Measurements from ENCODE around the gene LRRC8D.
"Not testable (repeated sequence)": the region's sequence is repeated elsewhere in the genome, so short reads cannot be mapped to it uniquely, and the experiment has no call there.

Gene LRRC8D
- 57.1 to 133 (median 82.1) reads per million in 4 experiments for total RNA-seq

- DNase-seq = peak; percentile 54
Measured at GRCh38 chr1:89820422-89821321, at the start of gene LRRC8D. Gene LRRC8D (plus strand): TSS chr1:89821032. CDS start chr1:89933069, 112,037 bp downstream.

GRCh38 chr1:89771991-89772560 is 48.8 kb upstream of the LRRC8D start:
- DNase-seq = no peak

- DNase-seq = not testable (repeated sequence)
Measured at GRCh38 chr1:89776104-89776503, 44.7 kb upstream of the LRRC8D start.

GRCh38 chr1:89777271-89777670 is 43.6 kb upstream of the LRRC8D start:
- not testable (repeated sequence) for DNase-seq

- DNase-seq = no peak
Measured at GRCh38 chr1:89779151-89779940, 41.5 kb upstream of the LRRC8D start.

- DNase-seq = no peak
Measured at GRCh38 chr1:89780721-89781120, 40.1 kb upstream of the LRRC8D start.

GRCh38 chr1:89781494-89782126 is 39.2 kb upstream of the LRRC8D start:
- peak; percentile 52 for DNase-seq

GRCh38 chr1:89786628-89787214 is 34.1 kb upstream of the LRRC8D start:
- no peak for DNase-seq

GRCh38 chr1:89790592-89790991 is 30.2 kb upstream of the LRRC8D start:
- DNase-seq = no peak

GRCh38 chr1:89791064-89791726 is 29.6 kb upstream of the LRRC8D start:
- DNase-seq = no peak

- no peak for DNase-seq
Measured at GRCh38 chr1:89794406-89794805, 26.4 kb upstream of the LRRC8D start.

- not testable (repeated sequence) for DNase-seq
Measured at GRCh38 chr1:89795571-89795970, 25.3 kb upstream of the LRRC8D start.

- not testable (repeated sequence) for DNase-seq
Measured at GRCh38 chr1:89797876-89798275, 23.0 kb upstream of the LRRC8D start.

- DNase-seq = no peak
Measured at GRCh38 chr1:89799495-89799894, 21.3 kb upstream of the LRRC8D start.

GRCh38 chr1:89800022-89800655 is 20.7 kb upstream of the LRRC8D start:
- DNase-seq = no peak

- no peak for DNase-seq
Measured at GRCh38 chr1:89800718-89801117, 20.1 kb upstream of the LRRC8D start.

GRCh38 chr1:89802051-89802450 is 18.8 kb upstream of the LRRC8D start:
- no peak for DNase-seq

- no peak for DNase-seq
Measured at GRCh38 chr1:89802841-89803240, 18.0 kb upstream of the LRRC8D start.

GRCh38 chr1:89804642-89805237 is 16.1 kb upstream of the LRRC8D start:
- peak; percentile 75 for DNase-seq

GRCh38 chr1:89806616-89807015 is 14.2 kb upstream of the LRRC8D start:
- DNase-seq = no peak

GRCh38 chr1:89807503-89807902 is 13.3 kb upstream of the LRRC8D start:
- no peak for DNase-seq
